WTC11 (cell line): ENCODE measurements around the gene PLXND1.

ENCODE experiments used
- ARID4B ChIP-seq: sonication (generic); formaldehyde crosslinking; IDR thresholded peaks from 2 replicates; pipeline ENCODE4 v1.8.0; 2023; ENCODE audit warnings: missing genetic modification reagents, mild to moderate bottlenecking, borderline replicate concordance
- ATF1 ChIP-seq: sonication (generic); formaldehyde crosslinking; IDR thresholded peaks from 2 replicates; pipeline ENCODE4 v1.8.1; 2023; ENCODE audit warnings: mild to moderate bottlenecking, moderate library complexity, missing genetic modification reagents
- ELF4 ChIP-seq: sonication (generic); formaldehyde crosslinking; IDR thresholded peaks from 2 replicates; pipeline ENCODE4 v1.8.1; 2022; ENCODE audit warnings: low read depth, mild to moderate bottlenecking, moderate library complexity, missing genetic modification reagents
- ETV6 ChIP-seq: sonication (generic); formaldehyde crosslinking; IDR thresholded peaks from 2 replicates; pipeline ENCODE4 v1.8.1; 2022; ENCODE audit warnings: mild to moderate bottlenecking, missing genetic modification reagents
- NFATC4 ChIP-seq: fragments of 250-450 bp; sonication (Bioruptor Pico); IDR thresholded peaks from 2 replicates; pipeline ENCODE4 v1.9.0; 2021; ENCODE audit warnings: mild to moderate bottlenecking
- PREB ChIP-seq: sonication (generic); formaldehyde crosslinking; IDR thresholded peaks from 2 replicates; pipeline ENCODE4 v1.8.1; 2022; ENCODE audit warnings: mild to moderate bottlenecking, missing genetic modification reagents, moderate library complexity, borderline replicate concordance
- RELA ChIP-seq: sonication (generic); formaldehyde crosslinking; IDR thresholded peaks from 2 replicates; pipeline ENCODE4 v1.8.1; 2022; ENCODE audit warnings: missing genetic modification reagents, mild to moderate bottlenecking, borderline replicate concordance
- SMAD3 ChIP-seq: sonication (generic); formaldehyde crosslinking; IDR thresholded peaks from 2 replicates; pipeline ENCODE4 v1.8.0; 2022; ENCODE audit warnings: missing genetic modification reagents, mild to moderate bottlenecking, borderline replicate concordance
- ZNF232 ChIP-seq: sonication (generic); formaldehyde crosslinking; IDR thresholded peaks from 2 replicates; pipeline ENCODE4 v1.8.0; 2022; ENCODE audit warnings: mild to moderate bottlenecking, missing genetic modification reagents
- TF ChIP-seq, protein P1 (sequence below): fragments of 200-600 bp; IDR thresholded peaks from 2 replicates; pipeline ENCODE4 v1.8.0; 2022; ENCODE audit warnings: antibody characterized with exemption
- TF ChIP-seq, protein P2 (sequence below): sonication (generic); formaldehyde crosslinking; conservative IDR thresholded peaks from 2 replicates; pipeline ENCODE4 v1.8.1; 2022; ENCODE audit warnings: mild to moderate bottlenecking, missing genetic modification reagents
- TF ChIP-seq, protein P3 (sequence below): sonication (generic); formaldehyde crosslinking; IDR thresholded peaks from 2 replicates; pipeline ENCODE4 v1.8.0; 2022; ENCODE audit warnings: mild to moderate bottlenecking, missing genetic modification reagents
- TF ChIP-seq, protein P4 (sequence below): sonication (generic); formaldehyde crosslinking; IDR thresholded peaks from 2 replicates; pipeline ENCODE4 v1.8.0; 2023; ENCODE audit warnings: missing genetic modification reagents
- TF ChIP-seq, protein P5 (sequence below): sonication (generic); formaldehyde crosslinking; IDR thresholded peaks from 2 replicates; pipeline ENCODE4 v1.8.1; 2022; ENCODE audit warnings: mild to moderate bottlenecking, moderate library complexity, missing genetic modification reagents

- TF ChIP-seq, protein P1, sequence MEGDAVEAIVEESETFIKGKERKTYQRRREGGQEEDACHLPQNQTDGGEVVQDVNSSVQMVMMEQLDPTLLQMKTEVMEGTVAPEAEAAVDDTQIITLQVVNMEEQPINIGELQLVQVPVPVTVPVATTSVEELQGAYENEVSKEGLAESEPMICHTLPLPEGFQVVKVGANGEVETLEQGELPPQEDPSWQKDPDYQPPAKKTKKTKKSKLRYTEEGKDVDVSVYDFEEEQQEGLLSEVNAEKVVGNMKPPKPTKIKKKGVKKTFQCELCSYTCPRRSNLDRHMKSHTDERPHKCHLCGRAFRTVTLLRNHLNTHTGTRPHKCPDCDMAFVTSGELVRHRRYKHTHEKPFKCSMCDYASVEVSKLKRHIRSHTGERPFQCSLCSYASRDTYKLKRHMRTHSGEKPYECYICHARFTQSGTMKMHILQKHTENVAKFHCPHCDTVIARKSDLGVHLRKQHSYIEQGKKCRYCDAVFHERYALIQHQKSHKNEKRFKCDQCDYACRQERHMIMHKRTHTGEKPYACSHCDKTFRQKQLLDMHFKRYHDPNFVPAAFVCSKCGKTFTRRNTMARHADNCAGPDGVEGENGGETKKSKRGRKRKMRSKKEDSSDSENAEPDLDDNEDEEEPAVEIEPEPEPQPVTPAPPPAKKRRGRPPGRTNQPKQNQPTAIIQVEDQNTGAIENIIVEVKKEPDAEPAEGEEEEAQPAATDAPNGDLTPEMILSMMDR, result no peak
- TF ChIP-seq SMAD3 (CRISPR knock-in tag) (no peak), RELA (CRISPR knock-in tag) (no peak), ATF1 (CRISPR knock-in tag) (no peak), ARID4B (no peak), ETV6 (CRISPR knock-in tag) (no peak), ELF4 (CRISPR knock-in tag) (no peak), NFATC4 (no peak), ZNF232 (CRISPR knock-in tag) (no peak), PREB (CRISPR knock-in tag) (no peak)
- TF ChIP-seq, protein P2, sequence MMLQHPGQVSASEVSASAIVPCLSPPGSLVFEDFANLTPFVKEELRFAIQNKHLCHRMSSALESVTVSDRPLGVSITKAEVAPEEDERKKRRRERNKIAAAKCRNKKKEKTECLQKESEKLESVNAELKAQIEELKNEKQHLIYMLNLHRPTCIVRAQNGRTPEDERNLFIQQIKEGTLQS (CRISPR knock-in tag), result no peak
- TF ChIP-seq, protein P3, sequence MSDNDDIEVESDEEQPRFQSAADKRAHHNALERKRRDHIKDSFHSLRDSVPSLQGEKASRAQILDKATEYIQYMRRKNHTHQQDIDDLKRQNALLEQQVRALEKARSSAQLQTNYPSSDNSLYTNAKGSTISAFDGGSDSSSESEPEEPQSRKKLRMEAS (CRISPR knock-in tag), result no peak
- TF ChIP-seq, protein P4, sequence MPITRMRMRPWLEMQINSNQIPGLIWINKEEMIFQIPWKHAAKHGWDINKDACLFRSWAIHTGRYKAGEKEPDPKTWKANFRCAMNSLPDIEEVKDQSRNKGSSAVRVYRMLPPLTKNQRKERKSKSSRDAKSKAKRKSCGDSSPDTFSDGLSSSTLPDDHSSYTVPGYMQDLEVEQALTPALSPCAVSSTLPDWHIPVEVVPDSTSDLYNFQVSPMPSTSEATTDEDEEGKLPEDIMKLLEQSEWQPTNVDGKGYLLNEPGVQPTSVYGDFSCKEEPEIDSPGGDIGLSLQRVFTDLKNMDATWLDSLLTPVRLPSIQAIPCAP, result no peak
- TF ChIP-seq, protein P5, sequence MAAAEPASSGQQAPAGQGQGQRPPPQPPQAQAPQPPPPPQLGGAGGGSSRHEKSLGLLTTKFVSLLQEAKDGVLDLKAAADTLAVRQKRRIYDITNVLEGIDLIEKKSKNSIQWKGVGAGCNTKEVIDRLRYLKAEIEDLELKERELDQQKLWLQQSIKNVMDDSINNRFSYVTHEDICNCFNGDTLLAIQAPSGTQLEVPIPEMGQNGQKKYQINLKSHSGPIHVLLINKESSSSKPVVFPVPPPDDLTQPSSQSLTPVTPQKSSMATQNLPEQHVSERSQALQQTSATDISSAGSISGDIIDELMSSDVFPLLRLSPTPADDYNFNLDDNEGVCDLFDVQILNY, result no peak
These were observed 73.1 kb downstream of the PLXND1 start for GRCh38 chr3:129533406-129533805.
